Loucy (cell line): Measurements from ENCODE around the gene KLHDC10.

Source experiments
- EZH2phosphoT487 ChIP-seq: fragments of 200-600 bp; IDR thresholded peaks from 2 replicates; pipeline ENCODE4 v1.6.1; 2018; ENCODE audit warnings: antibody characterized with exemption, mild to moderate bottlenecking, moderate library complexity, borderline replicate concordance
- TF ChIP-seq, protein P1 (sequence below): fragments of 200-600 bp; sonication (generic); conservative IDR thresholded peaks from 2 replicates; pipeline ENCODE4 v1.5.1; 2014; ENCODE audit warnings: mild to moderate bottlenecking, antibody characterized with exemption, low read length

GRCh38 chr7:130133029-130133782 lies 62.9 kb downstream of the KLHDC10 start:
- TF ChIP-seq EZH2phosphoT487: no peak
- TF ChIP-seq, protein P1, sequence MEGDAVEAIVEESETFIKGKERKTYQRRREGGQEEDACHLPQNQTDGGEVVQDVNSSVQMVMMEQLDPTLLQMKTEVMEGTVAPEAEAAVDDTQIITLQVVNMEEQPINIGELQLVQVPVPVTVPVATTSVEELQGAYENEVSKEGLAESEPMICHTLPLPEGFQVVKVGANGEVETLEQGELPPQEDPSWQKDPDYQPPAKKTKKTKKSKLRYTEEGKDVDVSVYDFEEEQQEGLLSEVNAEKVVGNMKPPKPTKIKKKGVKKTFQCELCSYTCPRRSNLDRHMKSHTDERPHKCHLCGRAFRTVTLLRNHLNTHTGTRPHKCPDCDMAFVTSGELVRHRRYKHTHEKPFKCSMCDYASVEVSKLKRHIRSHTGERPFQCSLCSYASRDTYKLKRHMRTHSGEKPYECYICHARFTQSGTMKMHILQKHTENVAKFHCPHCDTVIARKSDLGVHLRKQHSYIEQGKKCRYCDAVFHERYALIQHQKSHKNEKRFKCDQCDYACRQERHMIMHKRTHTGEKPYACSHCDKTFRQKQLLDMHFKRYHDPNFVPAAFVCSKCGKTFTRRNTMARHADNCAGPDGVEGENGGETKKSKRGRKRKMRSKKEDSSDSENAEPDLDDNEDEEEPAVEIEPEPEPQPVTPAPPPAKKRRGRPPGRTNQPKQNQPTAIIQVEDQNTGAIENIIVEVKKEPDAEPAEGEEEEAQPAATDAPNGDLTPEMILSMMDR: no peak
